HepG2 (cell line): Measurements from ENCODE around the gene GNL3. TPM values are rescaled to one million over a fixed set of nuclear protein-coding genes. Genes with fewer than 3 reads are reported as not detected.

Source experiments
- ATF7 ChIP-seq, 2 experiments: fragments of 450-650 bp in 1 of 2; sonication (generic) in 1 of 2; formaldehyde crosslinking in 1 of 2; IDR thresholded peaks; 2 replicates each; pipeline versions ENCODE4 v1.4.0 to v1.6.1; 2016 to 2020; ENCODE audit warnings: antibody characterized with exemption in 1 of 2, mild to moderate bottlenecking in 1 of 2, missing genetic modification reagents in 1 of 2
- ATF7-NPFF ChIP-seq: sonication (generic); formaldehyde crosslinking; IDR thresholded peaks from 2 replicates; pipeline ENCODE4 v1.8.1; 2023; ENCODE audit warnings: mild to moderate bottlenecking, low read depth, missing genetic modification reagents, moderate library complexity
- CEBPG ChIP-seq: IDR thresholded peaks from 2 replicates; pipeline ENCODE4 v1.6.1; 2016
- ELF1 ChIP-seq: sonication (generic); formaldehyde crosslinking; IDR thresholded peaks from 2 replicates; pipeline ENCODE4 v1.4.0; 2020; ENCODE audit warnings: missing genetic modification reagents
- KAT7 ChIP-seq: IDR thresholded peaks from 2 replicates; pipeline ENCODE4 v1.6.1; 2018; ENCODE audit warnings: borderline replicate concordance, missing compliant biosample characterization
- KMT2B ChIP-seq: IDR thresholded peaks from 2 replicates; pipeline ENCODE4 v1.6.1; 2016; ENCODE audit warnings: missing genetic modification reagents, missing compliant biosample characterization
- MEIS1 ChIP-seq: sonication (generic); formaldehyde crosslinking; IDR thresholded peaks from 2 replicates; pipeline ENCODE4 v1.9.0; 2021; ENCODE audit warnings: mild to moderate bottlenecking, missing genetic modification reagents, moderate library complexity, borderline replicate concordance
- MTF1 ChIP-seq: sonication (generic); formaldehyde crosslinking; IDR thresholded peaks from 2 replicates; pipeline ENCODE4 v1.5.0; 2020; ENCODE audit warnings: missing genetic modification reagents
- MXD3 ChIP-seq: IDR thresholded peaks from 2 replicates; pipeline ENCODE4 v1.6.1; 2016; ENCODE audit warnings: mild to moderate bottlenecking, missing biosample characterization, missing genetic modification reagents
- NKX3-1 ChIP-seq: sonication (generic); formaldehyde crosslinking; IDR thresholded peaks from 2 replicates; pipeline ENCODE4 v1.5.0; 2020; ENCODE audit warnings: missing genetic modification reagents
- NPAS2 ChIP-seq: sonication (generic); formaldehyde crosslinking; IDR thresholded peaks from 2 replicates; pipeline ENCODE4 v1.8.0; 2022; ENCODE audit warnings: mild to moderate bottlenecking, missing genetic modification reagents, borderline replicate concordance
- PHF8 ChIP-seq: sonication (generic); formaldehyde crosslinking; IDR thresholded peaks from 2 replicates; pipeline ENCODE4 v1.5.0; 2020; ENCODE audit warnings: missing genetic modification reagents
- PITX1 ChIP-seq: sonication (generic); formaldehyde crosslinking; IDR thresholded peaks from 2 replicates; pipeline ENCODE4 v1.5.1; 2020; ENCODE audit warnings: mild to moderate bottlenecking, missing genetic modification reagents
- U2AF2 ChIP-seq: fragments of 200-400 bp; formaldehyde crosslinking; IDR thresholded peaks from 2 replicates; pipeline ENCODE4 v1.6.1; 2017; ENCODE audit warnings: low read depth, mild to moderate bottlenecking, low read length
- ZFP36L1 ChIP-seq: sonication (generic); formaldehyde crosslinking; IDR thresholded peaks from 2 replicates; pipeline ENCODE4 v1.8.0; 2022; ENCODE audit warnings: mild to moderate bottlenecking, missing genetic modification reagents, moderate library complexity
- ZNF468 ChIP-seq: sonication (generic); formaldehyde crosslinking; IDR thresholded peaks from 2 replicates; pipeline ENCODE4 v1.8.0; 2022; ENCODE audit warnings: mild to moderate bottlenecking, moderate library complexity, missing genetic modification reagents
- ZNF678 ChIP-seq: sonication (generic); formaldehyde crosslinking; IDR thresholded peaks from 2 replicates; pipeline ENCODE4 v1.4.0; 2020; ENCODE audit warnings: mild to moderate bottlenecking, missing genetic modification reagents
- ZSCAN21 ChIP-seq: sonication (generic); formaldehyde crosslinking; IDR thresholded peaks from 2 replicates; pipeline ENCODE4 v1.8.0; 2022; ENCODE audit warnings: mild to moderate bottlenecking, missing genetic modification reagents, moderate library complexity, borderline replicate concordance
- polyA plus RNA-seq, 8 experiments: library from polyadenylated mRNA; depleted of rRNA in 3 of 8; stranded (reverse) in 7 of 8; unstranded in 1 of 8; fragments of >200 nt; fragmentation: Illumina TruSeq in 4 of 8; extraction: Trizol in 4 of 8; gene quantifications; 2 replicates each; pipeline versions ENCODE4 v1.2.1 to v1.2.3, GENCODE V29; 2011 to 2016; ENCODE audit warnings: low read depth in 4 of 8, missing spikeins in 1 of 8, mixed read lengths in 1 of 8; ENCODE audit not compliant: insufficient read depth in 1 of 8
- total RNA-seq, 5 experiments: library from RNA; depleted of rRNA; stranded (reverse); fragments of >200 nt; fragmentation: Illumina TruSeq; extraction: Trizol; gene quantifications; 2 replicates each; pipeline ENCODE4 v1.2.3, GENCODE V29; 2016; ENCODE audit warnings: low read depth in 1 of 5
- TF ChIP-seq, protein P1 (sequence below): sonication (generic); formaldehyde crosslinking; IDR thresholded peaks from 2 replicates; pipeline ENCODE4 v1.5.1; 2020; ENCODE audit warnings: mild to moderate bottlenecking, missing genetic modification reagents, moderate library complexity
- TF ChIP-seq, protein P2 (sequence below): sonication (generic); formaldehyde crosslinking; IDR thresholded peaks from 2 replicates; pipeline ENCODE4 v1.5.0; 2020; ENCODE audit warnings: missing genetic modification reagents

Gene GNL3
- total and polyA plus RNA-seq, 2 of the 13 experiments (the other 11 are each of a cell fraction or from before 2014, with no cell fraction given), result 129 to 257 TPM

DNA sequence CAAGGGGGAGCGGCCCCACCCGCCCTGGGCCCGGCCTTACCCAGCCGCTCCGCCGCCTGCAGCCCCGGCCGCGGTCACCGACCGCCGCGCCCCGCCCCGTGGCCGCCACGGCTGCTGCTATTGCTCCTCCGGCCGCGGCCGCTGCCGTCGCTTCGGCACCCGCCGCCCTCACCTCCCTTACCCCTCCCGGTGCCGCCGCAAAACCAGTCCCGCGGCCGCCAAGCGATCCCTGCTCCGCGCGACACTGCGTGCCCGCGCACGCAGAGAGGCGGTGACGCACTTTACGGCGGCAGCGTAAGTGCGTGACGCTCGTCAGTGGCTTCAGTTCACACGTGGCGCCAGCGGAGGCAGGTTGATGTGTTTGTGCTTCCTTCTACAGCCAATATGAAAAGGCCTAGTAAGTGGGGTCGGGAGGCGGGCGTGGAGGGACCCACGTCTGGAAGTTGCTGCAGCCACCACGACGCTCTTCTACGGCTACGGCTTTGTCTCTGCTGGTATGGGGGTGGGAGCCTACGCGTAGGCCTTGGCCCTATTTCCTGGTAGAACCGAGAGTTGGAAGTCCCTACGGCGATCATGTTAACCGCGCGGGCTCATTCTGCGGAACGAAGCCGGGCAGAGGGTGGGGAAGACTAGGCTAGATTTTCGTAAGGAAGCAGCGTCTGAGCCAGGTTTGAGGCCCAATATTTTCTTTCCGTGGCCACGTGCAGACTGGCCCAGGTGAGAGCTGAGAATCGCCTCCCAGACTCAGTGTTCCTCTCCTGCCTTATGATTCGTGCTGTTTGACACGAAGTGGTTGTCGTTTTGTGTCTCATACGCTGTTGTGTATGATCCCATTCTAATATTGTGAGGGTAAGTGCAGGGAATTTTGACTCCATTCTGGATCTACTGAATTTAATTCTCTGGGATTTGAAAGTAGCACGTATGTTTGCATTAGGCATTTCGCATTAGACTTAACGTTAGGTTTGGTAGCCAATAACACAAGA, at the start of gene GNL3, which contains the start of gene PBRM1 (continued):
- TF ChIP-seq, protein P1, sequence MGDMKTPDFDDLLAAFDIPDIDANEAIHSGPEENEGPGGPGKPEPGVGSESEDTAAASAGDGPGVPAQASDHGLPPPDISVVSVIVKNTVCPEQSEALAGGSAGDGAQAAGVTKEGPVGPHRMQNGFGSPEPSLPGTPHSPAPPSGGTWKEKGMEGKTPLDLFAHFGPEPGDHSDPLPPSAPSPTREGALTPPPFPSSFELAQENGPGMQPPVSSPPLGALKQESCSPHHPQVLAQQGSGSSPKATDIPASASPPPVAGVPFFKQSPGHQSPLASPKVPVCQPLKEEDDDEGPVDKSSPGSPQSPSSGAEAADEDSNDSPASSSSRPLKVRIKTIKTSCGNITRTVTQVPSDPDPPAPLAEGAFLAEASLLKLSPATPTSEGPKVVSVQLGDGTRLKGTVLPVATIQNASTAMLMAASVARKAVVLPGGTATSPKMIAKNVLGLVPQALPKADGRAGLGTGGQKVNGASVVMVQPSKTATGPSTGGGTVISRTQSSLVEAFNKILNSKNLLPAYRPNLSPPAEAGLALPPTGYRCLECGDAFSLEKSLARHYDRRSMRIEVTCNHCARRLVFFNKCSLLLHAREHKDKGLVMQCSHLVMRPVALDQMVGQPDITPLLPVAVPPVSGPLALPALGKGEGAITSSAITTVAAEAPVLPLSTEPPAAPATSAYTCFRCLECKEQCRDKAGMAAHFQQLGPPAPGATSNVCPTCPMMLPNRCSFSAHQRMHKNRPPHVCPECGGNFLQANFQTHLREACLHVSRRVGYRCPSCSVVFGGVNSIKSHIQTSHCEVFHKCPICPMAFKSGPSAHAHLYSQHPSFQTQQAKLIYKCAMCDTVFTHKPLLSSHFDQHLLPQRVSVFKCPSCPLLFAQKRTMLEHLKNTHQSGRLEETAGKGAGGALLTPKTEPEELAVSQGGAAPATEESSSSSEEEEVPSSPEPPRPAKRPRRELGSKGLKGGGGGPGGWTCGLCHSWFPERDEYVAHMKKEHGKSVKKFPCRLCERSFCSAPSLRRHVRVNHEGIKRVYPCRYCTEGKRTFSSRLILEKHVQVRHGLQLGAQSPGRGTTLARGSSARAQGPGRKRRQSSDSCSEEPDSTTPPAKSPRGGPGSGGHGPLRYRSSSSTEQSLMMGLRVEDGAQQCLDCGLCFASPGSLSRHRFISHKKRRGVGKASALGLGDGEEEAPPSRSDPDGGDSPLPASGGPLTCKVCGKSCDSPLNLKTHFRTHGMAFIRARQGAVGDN (CRISPR knock-in tag), result peak; percentile 99
- TF ChIP-seq U2AF2 (0 out of 2 replicates have a peak, but pooled peaks have one; percentile 39), ZFP36L1 (peak; percentile 83), ATF7-NPFF (CRISPR knock-in tag) (peak; percentile 23; the same call in 1 of the 2 replicates), CEBPG (CRISPR knock-in tag) (peak; percentile 44), ZNF468 (CRISPR knock-in tag) (peak; percentile 87; the same call in 1 of the 2 replicates), ZNF678 (CRISPR knock-in tag) (peak; percentile 87; the same call in 1 of the 2 replicates), NKX3-1 (CRISPR knock-in tag) (peak; percentile 91; the same call in 1 of the 2 replicates), NPAS2 (CRISPR knock-in tag) (no peak), MEIS1 (CRISPR knock-in tag) (no peak; the same call in 1 of the 2 replicates), MTF1 (CRISPR knock-in tag) (no peak), MXD3 (CRISPR knock-in tag) (peak; percentile 98), PITX1 (peak; percentile 62; the same call in 1 of the 2 replicates), KMT2B (CRISPR knock-in tag) (peak; percentile 96), ELF1 (peak; percentile 74), KAT7 (peak; percentile 86; the same call in 1 of the 2 replicates), ATF7 (IDR thresholded peaks at IDR 0.05) (no peak), ATF7 (CRISPR knock-in tag; IDR thresholded peaks at IDR 0.05) (peak; percentile 79), PHF8 (CRISPR knock-in tag) (peak; percentile 99), ZSCAN21 (CRISPR knock-in tag) (peak; percentile 93)
- TF ChIP-seq, protein P2, sequence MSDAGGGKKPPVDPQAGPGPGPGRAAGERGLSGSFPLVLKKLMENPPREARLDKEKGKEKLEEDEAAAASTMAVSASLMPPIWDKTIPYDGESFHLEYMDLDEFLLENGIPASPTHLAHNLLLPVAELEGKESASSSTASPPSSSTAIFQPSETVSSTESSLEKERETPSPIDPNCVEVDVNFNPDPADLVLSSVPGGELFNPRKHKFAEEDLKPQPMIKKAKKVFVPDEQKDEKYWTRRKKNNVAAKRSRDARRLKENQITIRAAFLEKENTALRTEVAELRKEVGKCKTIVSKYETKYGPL, result 0 out of 2 replicates have a peak, but pooled peaks have one; percentile 10
